B cell (primary cell): ENCODE data around the gene IKBKG.

Experiments used
- CTCF ChIP-seq: fragments of 200-600 bp; IDR thresholded peaks from one replicate; pipeline ENCODE4 v1.8.0; 2022; ENCODE audit warnings: antibody characterized with exemption, mild to moderate bottlenecking
- EZH2 ChIP-seq: IDR thresholded peaks from 2 replicates; pipeline ENCODE4 v1.6.1; 2012; ENCODE audit warnings: borderline replicate concordance, low read depth, mild to moderate bottlenecking, moderate library complexity, low read length; ENCODE audit not compliant: insufficient read depth, poor library complexity, severe bottlenecking

- TF ChIP-seq CTCF (no peak), EZH2 (no peak)
Observed at GRCh38 chrX:154516656-154517100, 30.7 kb upstream of the IKBKG start.
